ENCODE measurements around the gene ST6GALNAC4.

The ST6GALNAC4 gene

GRCh38 chr9:127946728-127947127, 29.9 kb upstream of the ST6GALNAC4 start:
- DNase-seq (ENCODE audit: low spot score): no peak

GRCh38 chr9:127945942-127946341, 29.1 kb upstream of the ST6GALNAC4 start:
- no peak for DNase-seq (ENCODE audit: low spot score)

- DNase-seq (ENCODE audit: low spot score): no peak
Observed at GRCh38 chr9:127945338-127945737, 28.5 kb upstream of the ST6GALNAC4 start.

- DNase-seq (ENCODE audit: low spot score): no peak
Observed at GRCh38 chr9:127944586-127945218, 27.9 kb upstream of the ST6GALNAC4 start.

- DNase-seq (ENCODE audit: low spot score): peak; percentile 69
Observed at GRCh38 chr9:127943731-127944144, 26.9 kb upstream of the ST6GALNAC4 start.

- DNase-seq (ENCODE audit: low spot score): no peak
Observed at GRCh38 chr9:127943011-127943662, 26.3 kb upstream of the ST6GALNAC4 start.

- peak; percentile 63 for DNase-seq (ENCODE audit: low spot score)
Observed at GRCh38 chr9:127942216-127943010, 25.6 kb upstream of the ST6GALNAC4 start.

- no peak for DNase-seq (ENCODE audit: low spot score)
Observed at GRCh38 chr9:127941961-127942215, 25.0 kb upstream of the ST6GALNAC4 start.

- DNase-seq (ENCODE audit: low spot score): no peak
Observed at GRCh38 chr9:127941062-127941960, 24.5 kb upstream of the ST6GALNAC4 start.

- no peak for DNase-seq (ENCODE audit: low spot score)
Observed at GRCh38 chr9:127940593-127940992, 23.8 kb upstream of the ST6GALNAC4 start.

GRCh38 chr9:127938298-127938690, 21.5 kb upstream of the ST6GALNAC4 start:
- DNase-seq (ENCODE audit: low spot score): no peak

GRCh38 chr9:127937388-127938297, 20.8 kb upstream of the ST6GALNAC4 start, which contains the start of gene DPM2:
Gene DPM2, minus strand, starts transcription at chr9:127937854. Its CDS starts 34 bp downstream, at chr9:127937820.
- peak; percentile 86 for DNase-seq (ENCODE audit: low spot score)

- no peak for DNase-seq (ENCODE audit: low spot score)
Observed at GRCh38 chr9:127937056-127937387, 20.2 kb upstream of the ST6GALNAC4 start.

GRCh38 chr9:127936347-127936852, 19.6 kb upstream of the ST6GALNAC4 start:
- no peak for DNase-seq (ENCODE audit: low spot score)

- no peak for DNase-seq (ENCODE audit: low spot score)
Observed at GRCh38 chr9:127935765-127936221, 19.0 kb upstream of the ST6GALNAC4 start.

GRCh38 chr9:127934986-127935385, 18.1 kb upstream of the ST6GALNAC4 start:
- no peak for DNase-seq (ENCODE audit: low spot score)

GRCh38 chr9:127934248-127934647, 17.4 kb upstream of the ST6GALNAC4 start:
- DNase-seq (ENCODE audit: low spot score): no peak

- peak; percentile 73 for DNase-seq (ENCODE audit: low spot score)
Observed at GRCh38 chr9:127931092-127931881, 14.4 kb upstream of the ST6GALNAC4 start.

- peak; percentile 83 for DNase-seq (ENCODE audit: low spot score)
Observed at GRCh38 chr9:127930231-127931091, 13.6 kb upstream of the ST6GALNAC4 start, which contains the start of gene PIP5KL1. Gene PIP5KL1, minus strand, starts transcription at chr9:127930777. Its CDS starts 25 bp downstream, at chr9:127930752.
